RWPE2 (cell line): ENCODE data around the gene CDH4.

Experiments
- ATAC-seq: fragments of 200-7000 bp; cut with Tn5 transposase; 3 replicates; pipeline ENCODE4 v1.9.1; 2021; ENCODE audit warnings: low read depth
- DNase-seq: peaks from one replicate; pipeline ENCODE4 v3.0.0-alpha.2; 2020; ENCODE audit warnings: low spot score
- H3K27ac ChIP-seq: fragments of 450-650 bp; 2 replicates; pipeline ENCODE4 v1.5.1; 2017; ENCODE audit warnings: mild to moderate bottlenecking; ENCODE audit not compliant: poor library complexity, severe bottlenecking
- H3K27me3 ChIP-seq: fragments of 250-450 bp; sonication (Bioruptor Pico); 2 replicates; pipeline ENCODE4 v1.5.1; 2021; ENCODE audit warnings: mild to moderate bottlenecking, moderate library complexity; ENCODE audit not compliant: insufficient read depth, poor library complexity, severe bottlenecking
- H3K36me3 ChIP-seq: fragments of 250-450 bp; sonication (Bioruptor Pico); 2 replicates; pipeline ENCODE4 v1.5.1; 2020; ENCODE audit warnings: low read depth, mild to moderate bottlenecking, moderate library complexity
- H3K4me1 ChIP-seq: fragments of 250-450 bp; sonication (Bioruptor Pico); 2 replicates; pipeline ENCODE4 v1.5.1; 2021; ENCODE audit warnings: mild to moderate bottlenecking, moderate library complexity; ENCODE audit not compliant: insufficient read depth, poor library complexity, severe bottlenecking
- H3K4me3 ChIP-seq: fragments of 250-450 bp; sonication (Bioruptor Pico); 2 replicates; pipeline ENCODE4 v1.5.1; 2021; ENCODE audit warnings: mild to moderate bottlenecking, moderate library complexity; ENCODE audit not compliant: severe bottlenecking
- H3K9me3 ChIP-seq: fragments of 250-450 bp; sonication (Bioruptor Pico); 2 replicates; pipeline ENCODE4 v1.5.1; 2021; ENCODE audit warnings: mild to moderate bottlenecking, moderate library complexity; ENCODE audit not compliant: severe bottlenecking
- CTCF ChIP-seq: fragments of 450-650 bp; IDR thresholded peaks from one replicate; pipeline ENCODE4 v1.5.1; 2017; ENCODE audit warnings: mild to moderate bottlenecking, moderate library complexity; ENCODE audit not compliant: poor library complexity, severe bottlenecking

CDH4 gene

GRCh38 chr20:61840779-61841455, 588.9 kb downstream of the CDH4 start:
- Histone ChIP-seq H3K4me1 (no peaks in the 10 kb centered on the region), H3K9me3 (no peaks in the 10 kb centered on the region), H3K27me3 (no peaks in the 10 kb centered on the region), H3K36me3 (0 out of 2 replicates have a peak, but pooled peaks cover 5% of the 10 kb centered on the region), H3K27ac (no peak overlapping the region), H3K4me3 (no peak overlapping the region)
- DNase-seq (no peak), ATAC-seq (no peak)
- no peak for TF ChIP-seq CTCF

- TF ChIP-seq CTCF = no peak
- Histone ChIP-seq H3K27me3 (no peaks in the 10 kb centered on the region), H3K36me3 (0 out of 2 replicates have a peak, but pooled peaks cover 5% of the 10 kb centered on the region), H3K27ac (no peak overlapping the region), H3K4me3 (no peak overlapping the region), H3K4me1 (no peaks in the 10 kb centered on the region), H3K9me3 (no peaks in the 10 kb centered on the region)
- no peak for DNase-seq
- no peak for ATAC-seq
These were observed 589.5 kb downstream of the CDH4 start for GRCh38 chr20:61841551-61841950.

GRCh38 chr20:61841966-61842365, 589.9 kb downstream of the CDH4 start:
- no peak for TF ChIP-seq CTCF
- DNase-seq (no peak), ATAC-seq (no peak)
- Histone ChIP-seq H3K4me3 (no peak overlapping the region), H3K27ac (no peak overlapping the region), H3K27me3 (no peaks in the 10 kb centered on the region), H3K36me3 (peaks cover 5% of the 10 kb centered on the region; the same call in 1 of the 2 replicates), H3K9me3 (no peaks in the 10 kb centered on the region), H3K4me1 (no peaks in the 10 kb centered on the region)

- DNase-seq (no peak), ATAC-seq (no peak)
- H3K9me3 ChIP-seq = no peaks in the 10 kb centered on the region
- H3K36me3 ChIP-seq = peaks cover 10% of the 10 kb centered on the region; the same call in 1 of the 2 replicates
- H3K4me3 ChIP-seq = no peak overlapping the region
- H3K27me3 ChIP-seq = no peaks in the 10 kb centered on the region
- H3K27ac ChIP-seq = no peak overlapping the region
- no peaks in the 10 kb centered on the region for H3K4me1 ChIP-seq
- TF ChIP-seq CTCF = no peak
These were observed 592.6 kb downstream of the CDH4 start for GRCh38 chr20:61844621-61845020.

GRCh38 chr20:61845233-61845671, 593.2 kb downstream of the CDH4 start:
- ATAC-seq = no peak
- no peak for DNase-seq
- Histone ChIP-seq H3K27ac (no peak overlapping the region), H3K4me3 (no peak overlapping the region), H3K36me3 (peaks cover 10% of the 10 kb centered on the region; the same call in 1 of the 2 replicates), H3K27me3 (no peaks in the 10 kb centered on the region), H3K9me3 (no peaks in the 10 kb centered on the region), H3K4me1 (no peaks in the 10 kb centered on the region)
- no peak for TF ChIP-seq CTCF
